Measurements from ENCODE around the gene PDE11A. TPM values are rescaled to one million over a fixed set of nuclear protein-coding genes. Genes with fewer than 3 reads are reported as not detected.
A peak's percentile ranks its signal among the peaks of the same experiment; 100 is the strongest.

Gene PDE11A
- total RNA-seq, 3 donors from 2014 or later: 0.96 to 2.3 (median 2.2) TPM

DNA sequence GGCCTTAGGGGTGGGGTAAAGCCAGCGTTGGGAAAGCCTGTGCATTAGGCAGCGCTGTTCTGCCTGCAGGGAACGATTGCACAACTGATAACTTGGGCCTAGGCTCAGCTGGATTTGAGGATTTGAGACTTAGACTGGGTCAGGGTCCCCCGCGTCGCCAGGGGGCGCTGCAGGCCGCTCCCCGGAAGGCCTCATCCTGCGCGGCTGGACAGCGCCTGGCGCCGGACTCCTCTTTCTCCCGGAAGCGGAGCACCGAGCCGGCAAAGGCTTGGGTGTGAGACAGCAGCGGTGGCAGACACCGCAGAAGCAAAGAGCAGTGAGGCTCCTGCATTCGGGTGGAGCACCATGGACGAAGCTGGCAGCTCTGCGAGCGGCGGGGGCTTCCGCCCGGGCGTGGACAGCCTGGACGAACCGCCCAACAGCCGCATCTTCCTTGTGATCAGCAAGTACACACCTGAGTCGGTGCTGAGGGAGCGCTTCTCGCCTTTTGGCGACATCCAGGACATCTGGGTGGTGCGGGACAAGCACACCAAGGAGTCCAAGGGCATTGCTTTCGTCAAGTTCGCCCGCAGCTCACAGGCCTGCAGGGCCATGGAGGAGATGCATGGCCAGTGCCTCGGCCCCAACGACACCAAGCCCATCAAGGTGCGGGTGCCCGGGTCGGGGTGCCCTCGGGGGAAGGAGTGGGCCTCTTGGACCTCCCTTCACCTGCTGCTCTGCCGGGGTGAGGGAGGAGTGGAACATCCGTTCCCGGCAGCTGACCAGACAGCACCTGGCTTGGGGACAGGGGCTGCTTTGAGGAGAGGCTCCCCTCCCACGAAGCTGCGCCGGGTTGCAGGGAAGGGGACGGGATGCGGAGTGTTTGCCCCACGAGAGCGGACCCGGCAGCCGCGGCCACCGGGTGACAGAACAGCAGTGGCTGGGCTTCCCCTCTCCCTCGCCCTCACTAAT, 39.9 kb upstream of the PDE11A start, which contains the start of gene RBM45:
Gene RBM45, plus strand, starts transcription at position 236 of the 951 bp plus-strand sequence. Its CDS starts 110 bp downstream, at position 346.
- H3K27ac ChIP-seq: peak within 1 kb of the TSS; percentile 69 to 83
- peak within 1 kb of the TSS; percentile 75 to 85 (median 84) for H3K4me3 ChIP-seq
- H3K9me3 ChIP-seq: no peaks in the 10 kb centered on the region
- no peaks in the 10 kb centered on the region for H3K27me3 ChIP-seq
- intact Hi-C loops (cut with DNase I; ENCODE audit: low total_unique reads): no loop called here
- no peaks in the 10 kb centered on the region for H3K36me3 ChIP-seq
- TF ChIP-seq POLR2A (IDR thresholded peaks at IDR 0.05) (no peak), POLR2AphosphoS5 (IDR thresholded peaks at IDR 0.05) (peak; percentile 53 to 69 (median 61)), CTCF (IDR thresholded peaks at IDR 0.05) (peak; percentile 84 to 97 (median 94))
- no peaks in the 10 kb centered on the region for H3K4me1 ChIP-seq
- DNase-seq (ENCODE audit: low spot score in 2 of 2): peak; percentile 79 to 89

DNA sequence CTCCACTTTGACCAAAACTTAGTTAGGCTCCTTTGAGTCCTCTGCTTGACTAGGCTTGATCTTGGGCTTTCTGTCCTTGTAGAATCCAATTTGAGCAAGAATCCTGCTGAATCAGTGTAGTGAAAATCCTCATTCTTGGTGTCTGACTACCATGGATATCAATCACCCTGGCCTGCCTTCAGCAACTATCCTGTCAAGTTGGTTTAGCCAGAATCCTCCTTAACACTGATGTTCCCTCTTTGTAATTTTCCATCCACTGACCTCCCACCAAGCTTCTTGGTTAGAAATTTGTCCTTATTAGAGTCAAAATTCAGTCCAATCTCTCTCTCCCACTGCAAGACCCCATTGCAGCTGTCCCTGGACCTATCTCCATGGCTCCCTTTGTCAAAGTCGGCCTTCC, 39.2 kb upstream of the PDE11A start:
- Histone ChIP-seq H3K27ac (peak overlapping the region; percentile 69 to 83), H3K4me1 (no peaks in the 10 kb centered on the region), H3K9me3 (no peaks in the 10 kb centered on the region), H3K27me3 (no peaks in the 10 kb centered on the region), H3K4me3 (peak overlapping the region in 2 of 3 donors; percentile 75 to 84), H3K36me3 (no peaks in the 10 kb centered on the region)
- intact Hi-C loops (cut with DNase I; ENCODE audit: low total_unique reads): no loop called here
- TF ChIP-seq POLR2AphosphoS5 (IDR thresholded peaks at IDR 0.05): no peak
- no peak for TF ChIP-seq CTCF (IDR thresholded peaks at IDR 0.05)
- no peak for TF ChIP-seq POLR2A (IDR thresholded peaks at IDR 0.05)
- no peak for DNase-seq (ENCODE audit: low spot score in 2 of 2)

GRCh38 chr2:178110681-178111080, 38.1 kb upstream of the PDE11A start:
- H3K9me3 ChIP-seq: no peaks in the 10 kb centered on the region
- no peaks in the 10 kb centered on the region for H3K27me3 ChIP-seq
- DNase-seq (ENCODE audit: low spot score in 2 of 2): no peak
- no peaks in the 10 kb centered on the region for H3K36me3 ChIP-seq
- H3K4me3 ChIP-seq: no peak overlapping the region
- no peak for TF ChIP-seq CTCF (IDR thresholded peaks at IDR 0.05)
- TF ChIP-seq POLR2A (IDR thresholded peaks at IDR 0.05): no peak
- no peak for TF ChIP-seq POLR2AphosphoS5 (IDR thresholded peaks at IDR 0.05)
- intact Hi-C loops (cut with DNase I; ENCODE audit: low total_unique reads): no loop called here
- no peaks in the 10 kb centered on the region for H3K4me1 ChIP-seq
- no peak overlapping the region for H3K27ac ChIP-seq

DNA sequence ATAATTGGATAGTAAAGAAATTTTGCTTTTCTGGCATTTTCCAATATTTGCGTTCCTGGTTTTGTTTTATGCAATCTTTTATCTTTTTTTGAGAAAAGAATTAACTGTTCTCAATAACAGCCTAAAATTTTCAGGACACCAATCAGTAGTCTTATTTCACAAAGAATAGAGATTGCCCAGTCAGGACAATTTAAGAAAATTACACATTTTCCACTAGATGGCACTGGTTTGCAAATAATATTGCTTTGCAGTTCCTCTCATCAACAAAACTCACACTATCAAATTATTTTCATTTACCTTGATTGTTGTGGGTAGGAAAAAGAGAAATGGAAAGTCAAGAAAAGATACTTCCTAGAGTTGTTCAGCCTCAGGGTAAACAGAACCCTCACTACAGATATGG, 37.2 kb upstream of the PDE11A start:
- Histone ChIP-seq H3K4me3 (no peak overlapping the region), H3K36me3 (no peaks in the 10 kb centered on the region), H3K27me3 (no peaks in the 10 kb centered on the region), H3K27ac (no peak overlapping the region), H3K4me1 (no peaks in the 10 kb centered on the region), H3K9me3 (no peaks in the 10 kb centered on the region)
- intact Hi-C loops (cut with DNase I; ENCODE audit: low total_unique reads): no loop called here
- DNase-seq (ENCODE audit: low spot score in 2 of 2): no peak
- TF ChIP-seq CTCF (IDR thresholded peaks at IDR 0.05) (peak in 2 of 3 donors; percentile 32 to 53), POLR2A (IDR thresholded peaks at IDR 0.05) (no peak), POLR2AphosphoS5 (IDR thresholded peaks at IDR 0.05) (no peak)

- H3K9me3 ChIP-seq: no peaks in the 10 kb centered on the region
- H3K36me3 ChIP-seq: no peaks in the 10 kb centered on the region
- no peak overlapping the region for H3K4me3 ChIP-seq
- H3K4me1 ChIP-seq: no peaks in the 10 kb centered on the region
- TF ChIP-seq POLR2A (IDR thresholded peaks at IDR 0.05) (no peak), CTCF (IDR thresholded peaks at IDR 0.05) (no peak), POLR2AphosphoS5 (IDR thresholded peaks at IDR 0.05) (no peak)
- no peak overlapping the region for H3K27ac ChIP-seq
- intact Hi-C loops (cut with DNase I; ENCODE audit: low total_unique reads): no loop called here
- H3K27me3 ChIP-seq: no peaks in the 10 kb centered on the region
- DNase-seq (ENCODE audit: low spot score in 2 of 2): no peak
These were observed 35.6 kb upstream of the PDE11A start for GRCh38 chr2:178108176-178108575.
